OCI-M2 (cell line): ENCODE results near the gene MZF1.

Experiments used
- DNase-seq: peaks from one replicate; lab custom pipeline; 2025; ENCODE audit not compliant: unreplicated experiment; lab: John Stamatoyannopoulos, UW

MZF1 gene

GRCh38 chr19:58570770-58571574 is 2.2 kb downstream of the MZF1 start:
- DNase-seq: no peak

DNA sequence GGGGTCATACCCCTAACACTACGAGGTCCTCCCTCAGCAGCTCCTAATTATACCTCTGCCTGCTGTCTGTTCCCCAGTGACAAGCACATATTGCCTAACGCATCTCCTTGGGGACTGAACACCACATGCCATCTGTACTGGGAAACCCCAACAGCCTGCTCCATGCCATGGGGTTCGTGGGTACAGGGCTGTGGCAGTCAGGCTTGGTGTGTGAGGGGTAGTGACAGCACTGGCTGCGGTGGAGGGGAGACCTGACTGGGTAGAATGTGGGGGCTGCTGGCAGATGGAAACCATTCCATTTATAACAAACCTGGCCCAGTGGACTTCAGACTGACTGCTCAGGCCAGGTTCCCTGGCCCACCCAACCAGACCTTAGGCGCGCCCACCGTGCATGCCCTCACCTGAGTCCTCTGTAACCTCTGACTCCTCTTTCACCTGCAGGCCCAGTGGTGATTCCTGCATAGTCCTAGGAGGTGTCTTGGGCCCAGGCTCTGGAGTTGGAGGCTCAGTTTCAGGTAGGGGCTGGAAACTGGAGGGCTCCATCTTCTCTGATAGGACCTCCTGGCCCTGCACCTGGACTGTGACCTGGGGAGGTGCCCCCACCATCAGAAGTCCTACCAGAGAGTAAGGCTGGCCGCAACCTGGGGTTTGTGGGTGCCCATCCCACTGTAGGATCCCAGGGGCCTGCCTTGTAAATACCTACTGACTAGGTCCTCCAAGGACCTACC is 3.0 kb downstream of the MZF1 start:
- DNase-seq: no peak

- DNase-seq: no peak
Measured at GRCh38 chr19:58569191-58569942, 3.8 kb downstream of the MZF1 start.

DNA sequence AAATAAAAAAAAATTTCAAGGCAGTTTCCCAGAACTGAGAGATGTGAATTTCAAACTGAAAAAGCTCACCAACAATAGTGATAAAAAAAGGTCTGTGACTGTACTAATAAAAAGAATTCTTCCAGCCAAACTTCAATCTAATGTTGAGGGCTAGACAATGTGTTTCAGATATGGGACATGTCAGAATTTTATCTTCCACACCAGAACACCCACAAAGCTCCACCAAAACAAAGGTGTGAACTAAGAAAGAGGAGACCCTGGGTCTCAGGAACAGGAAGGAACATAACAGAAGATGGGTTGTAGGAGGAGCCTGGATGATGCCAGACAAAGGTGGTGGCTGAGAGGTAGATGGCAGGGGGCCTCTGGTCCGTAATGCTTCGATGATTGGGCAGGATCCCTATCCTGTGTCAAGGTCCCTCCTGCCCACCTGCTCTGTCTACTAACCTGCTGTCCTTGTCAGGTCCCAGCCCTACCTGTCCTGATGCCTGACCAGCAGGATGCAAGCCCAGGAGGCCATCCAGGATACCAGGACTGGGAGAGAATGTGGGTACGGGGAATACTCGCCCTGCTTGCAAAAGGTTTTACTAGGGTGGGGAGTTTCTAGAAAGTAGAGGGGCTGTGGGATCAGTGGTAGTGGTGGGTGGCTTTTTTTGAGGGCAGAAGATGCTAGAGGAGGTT is 4.5 kb downstream of the MZF1 start:
- no peak for DNase-seq

- no peak for DNase-seq
Measured at GRCh38 chr19:58566989-58567388, 6.1 kb downstream of the MZF1 start.

- DNase-seq: no peak
Measured at GRCh38 chr19:58563823-58564222, 9.3 kb downstream of the MZF1 start.

GRCh38 chr19:58563034-58563573 is 10.0 kb downstream of the MZF1 start:
- no peak for DNase-seq

- DNase-seq: no peak
Measured at GRCh38 chr19:58562122-58563033, 10.8 kb downstream of the MZF1 start.

GRCh38 chr19:58561373-58562121 is 11.6 kb downstream of the MZF1 start:
- DNase-seq: no peak

DNA sequence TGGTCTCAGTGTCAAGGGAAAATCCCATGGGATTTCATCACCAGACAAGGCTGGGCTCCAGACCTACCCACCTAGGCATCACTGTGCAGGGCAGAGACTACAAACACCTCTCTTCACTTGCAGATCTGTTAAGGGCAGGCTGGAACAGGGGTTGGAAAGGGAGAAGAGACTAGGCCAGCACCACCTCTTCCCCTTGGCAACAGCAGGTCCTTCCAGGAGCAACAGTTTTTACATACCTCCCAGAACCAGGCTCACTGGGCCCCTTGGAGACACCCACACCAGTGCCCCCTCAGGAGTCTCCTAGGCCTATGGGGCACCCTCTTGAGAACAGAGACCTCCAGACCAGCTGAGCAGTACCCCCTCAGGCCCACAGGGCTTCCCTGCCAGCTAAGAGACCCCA is 12.2 kb downstream of the MZF1 start:
- no peak for DNase-seq

DNA sequence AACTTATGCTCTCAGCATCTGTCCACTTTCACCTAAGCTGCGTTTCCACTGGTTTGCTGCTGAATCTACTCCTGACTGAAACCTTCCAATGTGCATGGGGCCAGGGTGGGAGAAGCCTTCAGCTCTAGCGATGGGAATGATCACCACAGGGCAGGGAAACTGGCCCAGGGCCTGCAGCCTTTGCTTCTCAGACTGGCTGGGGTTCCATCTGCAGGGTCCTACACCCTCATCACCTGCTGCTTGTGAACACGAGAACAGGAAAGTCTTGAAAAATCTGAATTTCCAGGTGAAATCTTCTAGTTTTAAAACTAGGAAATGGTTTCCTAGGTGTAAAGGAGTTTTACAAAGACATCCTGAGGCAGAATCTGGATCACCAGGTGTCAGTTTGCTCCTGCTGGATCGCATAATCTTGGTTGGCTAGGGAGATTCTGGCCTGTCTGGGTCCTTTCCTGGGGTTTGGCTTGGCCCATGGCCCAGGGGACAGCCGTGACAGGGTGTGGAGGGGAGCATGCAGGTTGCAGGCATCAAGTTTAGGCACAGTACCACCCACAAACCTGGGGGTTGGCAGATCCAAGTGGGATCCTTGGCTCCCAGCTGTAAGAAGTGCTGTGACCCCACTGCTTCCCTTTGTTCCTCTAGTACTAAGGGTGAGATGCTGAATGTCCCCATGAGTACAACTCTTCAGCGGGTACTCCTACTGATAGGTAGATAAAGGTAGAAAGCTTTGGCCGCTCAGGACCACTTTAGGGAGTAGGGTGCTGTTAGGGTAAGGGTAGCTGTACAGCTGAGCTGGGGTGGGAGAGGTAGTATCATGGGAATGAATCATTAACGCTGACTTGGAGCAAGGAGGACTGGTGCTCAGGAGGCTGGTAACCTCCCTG is 12.9 kb downstream of the MZF1 start:
- DNase-seq: no peak

DNA sequence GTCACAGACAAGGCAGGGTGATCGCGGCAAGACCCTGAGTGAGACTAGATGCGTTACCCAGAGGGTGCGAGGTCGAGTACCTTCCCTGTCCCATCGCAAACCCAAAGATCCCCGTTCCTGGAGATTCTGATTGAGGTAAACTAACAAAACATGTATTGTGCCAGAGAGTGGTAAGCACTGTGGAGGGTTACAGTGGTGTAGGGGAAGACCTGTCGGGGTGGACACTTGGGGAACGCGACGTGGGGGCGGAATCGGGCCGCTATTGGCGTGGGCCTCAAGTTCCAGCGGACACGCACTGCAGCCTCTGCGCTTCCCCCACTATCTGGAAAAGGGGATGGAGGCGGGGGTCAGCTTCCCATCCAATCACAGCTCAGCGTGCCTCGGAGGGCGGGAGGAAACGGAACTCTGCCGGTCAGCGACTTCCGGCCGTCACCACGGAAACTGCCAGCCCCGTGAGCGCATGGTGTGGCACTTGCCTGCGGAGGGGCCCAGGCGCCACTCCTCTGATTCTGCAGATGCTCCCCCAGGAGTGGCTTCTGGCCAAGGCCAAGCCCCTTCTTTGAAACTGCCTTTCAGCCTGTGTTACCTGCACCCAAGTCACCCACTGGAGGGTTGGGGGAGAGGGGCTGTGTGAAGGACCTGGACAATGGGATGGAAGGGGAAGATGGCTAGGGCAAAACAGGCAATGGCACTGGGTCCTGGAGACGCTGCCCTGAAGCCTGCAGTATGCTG is 13.7 kb downstream of the MZF1 start:
- DNase-seq: no peak

- DNase-seq: no peak
Measured at GRCh38 chr19:58558623-58559274, 14.4 kb downstream of the MZF1 start.

GRCh38 chr19:58558066-58558622 is 15.0 kb downstream of the MZF1 start, which contains the start of gene UBE2M:
Gene UBE2M, minus strand, starts transcription at chr19:58558611. Its CDS starts 230 bp downstream, at chr19:58558381.
- DNase-seq: no peak

- DNase-seq: no peak
Measured at GRCh38 chr19:58557221-58558065, 15.7 kb downstream of the MZF1 start.
